Astrocyte (in vitro differentiated cells and primary cell): Measurements from ENCODE around the gene LHPP. TPM values are rescaled to one million over a fixed set of nuclear protein-coding genes. Genes with fewer than 3 reads are reported as not detected.

Experiments used
- DNase-seq: peaks from one replicate; pipeline ENCODE4 v3.0.0-alpha.2; 2010; ENCODE audit warnings: low read depth
- FAIRE-seq: peaks from 2 replicates; lab custom pipeline; 2011; peaks lifted over from hg19 to GRCh38; lab: Jason Lieb, UNC
- H2AFZ ChIP-seq: 2 replicates; pipeline ENCODE4 v1.6.0; 2012; ENCODE audit warnings: low read depth, low read length, inconsistent platforms
- H3K27ac ChIP-seq: 2 replicates; pipeline ENCODE4 v1.5.1; 2011; ENCODE audit warnings: low read depth, low read length, inconsistent platforms
- H3K27me3 ChIP-seq: 2 replicates; pipeline ENCODE4 v1.6.0; 2011; ENCODE audit warnings: low read length, inconsistent platforms; ENCODE audit not compliant: insufficient read depth
- H3K36me3 ChIP-seq: 2 replicates; pipeline ENCODE4 v1.5.1; 2011; ENCODE audit warnings: low read length, inconsistent platforms; ENCODE audit not compliant: insufficient read depth
- H3K4me1 ChIP-seq: 2 replicates; pipeline ENCODE4 v1.5.1; 2011; ENCODE audit warnings: low read length, inconsistent platforms; ENCODE audit not compliant: insufficient read depth
- H3K4me2 ChIP-seq: 2 replicates; pipeline ENCODE4 v1.6.0; 2012; ENCODE audit warnings: low read length, inconsistent platforms
- H3K4me3 ChIP-seq: 2 replicates; pipeline ENCODE4 v1.5.1; 2011; ENCODE audit warnings: low read depth, mild to moderate bottlenecking, low read length, inconsistent platforms; ENCODE audit not compliant: insufficient read depth
- H3K79me2 ChIP-seq: 2 replicates; pipeline ENCODE4 v1.6.0; 2012; ENCODE audit warnings: mild to moderate bottlenecking, low read length, inconsistent platforms; ENCODE audit not compliant: insufficient read depth
- H3K9ac ChIP-seq: 2 replicates; pipeline ENCODE4 v1.6.0; 2012; ENCODE audit warnings: mild to moderate bottlenecking, low read length, inconsistent platforms
- H3K9me3 ChIP-seq: 2 replicates; pipeline ENCODE4 v1.5.1; 2012; ENCODE audit warnings: low read depth, mild to moderate bottlenecking, low read length, inconsistent platforms; ENCODE audit not compliant: insufficient read depth
- H4K20me1 ChIP-seq: 2 replicates; pipeline ENCODE4 v1.6.0; 2012; ENCODE audit warnings: low read length, inconsistent platforms; ENCODE audit not compliant: insufficient read depth
- H3K27ac Mint-ChIP-seq: one replicate; pipeline ENCODE4 v1.8.0; 2021; ENCODE audit warnings: mild to moderate bottlenecking, mixed read lengths; ENCODE audit not compliant: unreplicated experiment
- H3K27me3 Mint-ChIP-seq: one replicate; pipeline ENCODE4 v1.8.0; 2021; ENCODE audit warnings: low read depth, mixed read lengths; ENCODE audit not compliant: unreplicated experiment
- H3K36me3 Mint-ChIP-seq: one replicate; pipeline ENCODE4 v1.8.0; 2021; ENCODE audit warnings: low read depth, mixed read lengths; ENCODE audit not compliant: unreplicated experiment
- H3K4me1 Mint-ChIP-seq: one replicate; pipeline ENCODE4 v1.8.0; 2021; ENCODE audit warnings: low read depth, mixed read lengths; ENCODE audit not compliant: unreplicated experiment
- H3K4me3 Mint-ChIP-seq: one replicate; pipeline ENCODE4 v1.8.0; 2021; ENCODE audit warnings: mild to moderate bottlenecking, moderate library complexity, mixed read lengths; ENCODE audit not compliant: unreplicated experiment
- H3K9me3 Mint-ChIP-seq: one replicate; pipeline ENCODE4 v1.8.0; 2021; ENCODE audit warnings: mild to moderate bottlenecking, mixed read lengths; ENCODE audit not compliant: unreplicated experiment
- CTCF ChIP-seq: IDR thresholded peaks from 2 replicates; pipeline ENCODE4 v1.5.1; 2011; ENCODE audit warnings: low read depth, mild to moderate bottlenecking, inconsistent platforms, low read length, moderate library complexity; ENCODE audit not compliant: insufficient read depth
- EZH2 ChIP-seq: IDR thresholded peaks from 2 replicates; pipeline ENCODE4 v1.6.1; 2012; ENCODE audit warnings: mild to moderate bottlenecking, low read length, inconsistent platforms; ENCODE audit not compliant: insufficient read depth
- total RNA-seq: library from RNA; stranded (reverse); gene quantifications from 2 replicates; pipeline ENCODE4 v1.2.1, GENCODE V29; 2021

The LHPP gene
- total RNA-seq, 1 donor from 2014 or later = 6.9 TPM

- peaks cover 2% of the 10 kb centered on the region for H3K79me2 ChIP-seq
- no peak for TF ChIP-seq CTCF
- TF ChIP-seq EZH2 = no peak
- no peaks in the 10 kb centered on the region for H3K4me1 ChIP-seq
- no peaks in the 10 kb centered on the region for H3K36me3 ChIP-seq
- H3K4me3 ChIP-seq = no peak overlapping the region
- FAIRE-seq (no peak), DNase-seq (no peak)
- no peaks in the 10 kb centered on the region for H3K27me3 Mint-ChIP-seq
- H3K4me3 Mint-ChIP-seq = no peak overlapping the region
- no peak overlapping the region for H2AFZ ChIP-seq
- peaks cover 51% of the 10 kb centered on the region for H4K20me1 ChIP-seq
- no peak overlapping the region for H3K9ac ChIP-seq
- H3K27ac Mint-ChIP-seq = no peak overlapping the region
- no peaks in the 10 kb centered on the region for H3K9me3 ChIP-seq
- H3K27me3 ChIP-seq = no peaks in the 10 kb centered on the region
- no peak overlapping the region for H3K27ac ChIP-seq
- peaks cover 2% of the 10 kb centered on the region for H3K9me3 Mint-ChIP-seq
- peaks cover 3% of the 10 kb centered on the region for H3K36me3 Mint-ChIP-seq
- H3K4me1 Mint-ChIP-seq = peaks cover 10% of the 10 kb centered on the region
- H3K4me2 ChIP-seq = no peak overlapping the region
These were observed 198.9 kb downstream of the LHPP start for GRCh38 chr10:124660404-124661125.

- H4K20me1 ChIP-seq = peaks cover 61% of the 10 kb centered on the region
- H3K9me3 ChIP-seq = no peaks in the 10 kb centered on the region
- Mint-ChIP-seq H3K4me1 (peaks cover 7% of the 10 kb centered on the region), H3K4me3 (no peak overlapping the region), H3K27ac (no peak overlapping the region), H3K9me3 (peaks cover 2% of the 10 kb centered on the region), H3K27me3 (no peaks in the 10 kb centered on the region), H3K36me3 (no peaks in the 10 kb centered on the region)
- H2AFZ ChIP-seq = no peak overlapping the region
- H3K79me2 ChIP-seq = peaks cover 2% of the 10 kb centered on the region
- TF ChIP-seq CTCF (no peak), EZH2 (no peak)
- DNase-seq = no peak
- no peaks in the 10 kb centered on the region for H3K4me1 ChIP-seq
- H3K27ac ChIP-seq = no peak overlapping the region
- H3K27me3 ChIP-seq = no peaks in the 10 kb centered on the region
- no peak overlapping the region for H3K4me2 ChIP-seq
- no peak overlapping the region for H3K4me3 ChIP-seq
- no peak overlapping the region for H3K9ac ChIP-seq
- FAIRE-seq = no peak
- H3K36me3 ChIP-seq = no peaks in the 10 kb centered on the region
These were observed 200.1 kb downstream of the LHPP start for GRCh38 chr10:124661660-124662180.

- H3K79me2 ChIP-seq = peaks cover 2% of the 10 kb centered on the region
These were observed 201.6 kb downstream of the LHPP start for GRCh38 chr10:124663228-124663627.

More at GRCh38 chr10:124663228-124663627, 201.6 kb downstream of the LHPP start:
- Histone ChIP-seq H3K9ac (no peak overlapping the region), H3K27me3 (no peaks in the 10 kb centered on the region), H3K4me1 (no peaks in the 10 kb centered on the region), H3K27ac (no peak overlapping the region), H3K4me2 (no peak overlapping the region), H3K9me3 (no peaks in the 10 kb centered on the region), H3K4me3 (no peak overlapping the region), H3K36me3 (no peaks in the 10 kb centered on the region), H4K20me1 (peaks cover 68% of the 10 kb centered on the region), H2AFZ (no peak overlapping the region)
- FAIRE-seq (no peak), DNase-seq (no peak)
- H3K9me3 Mint-ChIP-seq = peaks cover 2% of the 10 kb centered on the region
- TF ChIP-seq CTCF = no peak
- no peak for TF ChIP-seq EZH2
- H3K4me3 Mint-ChIP-seq = no peak overlapping the region
- H3K27ac Mint-ChIP-seq = no peak overlapping the region
- H3K27me3 Mint-ChIP-seq = no peaks in the 10 kb centered on the region
- H3K36me3 Mint-ChIP-seq = peaks cover 1% of the 10 kb centered on the region
- H3K4me1 Mint-ChIP-seq = peaks cover 2% of the 10 kb centered on the region
